ENCODE data around the gene ADAM22.

- no peak for TF ChIP-seq CTCF (IDR thresholded peaks at IDR 0.05)
- TF ChIP-seq POLR2A (IDR thresholded peaks at IDR 0.05): no peak
Measured at GRCh38 chr7:88206254-88206653, 272.2 kb downstream of the ADAM22 start.
